Right lobe of liver (tissue), 4 donors: Measurements from ENCODE around the gene RCOR1.

Experiments used
- CTCF ChIP-seq, 4 donors: fragments of 200-600 bp in 3 of 4; fragments of 450-650 bp in 1 of 4; IDR thresholded peaks; one replicate each; pipeline versions ENCODE4 v1.5.1 to v1.8.0; 2016 to 2022; ENCODE audit warnings: antibody characterized with exemption in 4 of 4, mild to moderate bottlenecking in 2 of 4
- POLR2A ChIP-seq: fragments of 450-650 bp; IDR thresholded peaks from one replicate; pipeline ENCODE4 v1.6.1; 2017; ENCODE audit warnings: antibody characterized with exemption, mild to moderate bottlenecking
- donor health status: DM: no; HTN: no; CAD: no.
- donor health status: DM: no; HTN: no; CAD: no.
- donor health status: DM: no; HTN: yes; CAD: no.

- TF ChIP-seq CTCF (IDR thresholded peaks at IDR 0.05) (no peak), POLR2A (no peak)
These were observed 32.2 kb downstream of the RCOR1 start for GRCh38 chr14:102624666-102625065.
